ENCODE results near the gene PCDH9. TPM values are rescaled to one million over a fixed set of nuclear protein-coding genes. Genes with fewer than 3 reads are reported as not detected.

PCDH9 gene
- total RNA-seq, 4 donors from 2014 or later = 0.37 to 2.4 (median 1.5) TPM

- Histone ChIP-seq H3K4me3 (no peak overlapping the region), H3K9me3 (no peaks in the 10 kb centered on the region), H3K27ac (no peak overlapping the region), H3K36me3 (no peaks in the 10 kb centered on the region), H3K27me3 (no peaks in the 10 kb centered on the region), H3K4me1 (no peaks in the 10 kb centered on the region)
- intact Hi-C loops (cut with DNase I; ENCODE audit: low total_unique reads) = no loop called here
- DNase-seq = no peak
- WGBS, 2 donors (ENCODE audit: low coverage in 1 of 2) = 76 to 100% methylated on average over 3 to 7 of the region's 7 CpGs
- TF ChIP-seq EP300 (IDR thresholded peaks at IDR 0.05; ENCODE audit: low read depth) (no peak), CTCF (IDR thresholded peaks at IDR 0.05) (no peak), POLR2A (IDR thresholded peaks at IDR 0.05) (no peak), POLR2AphosphoS5 (IDR thresholded peaks at IDR 0.05) (no peak)
- in situ Hi-C loops (cut with MboI; ENCODE audit: low pct_ligation_motif_present in 1 of 4, low pct_unique_long_range_greater_than_20kb in 1 of 4, low sequenced_read_pairs in 3 of 4) = no loop called here
Observed at GRCh38 chr13:67156723-67157060, 73.4 kb downstream of the PCDH9 start.

GRCh38 chr13:67155898-67156722 is 74.0 kb downstream of the PCDH9 start:
- WGBS, 2 donors (ENCODE audit: low coverage in 1 of 2) = 83 to 89% methylated on average over 9 to 24 of the region's 24 CpGs
- no peaks in the 10 kb centered on the region for H3K9me3 ChIP-seq

GRCh38 chr13:67152085-67152484 is 78.1 kb downstream of the PCDH9 start:
- in situ Hi-C loops (cut with MboI; ENCODE audit: low pct_ligation_motif_present in 1 of 4, low pct_unique_long_range_greater_than_20kb in 1 of 4, low sequenced_read_pairs in 3 of 4) = no loop called here
- intact Hi-C loops (cut with DNase I; ENCODE audit: low total_unique reads) = no loop called here
- Histone ChIP-seq H3K4me1 (peaks cover 0 to 13% (median 0%) of the 10 kb centered on the region in 4 donors), H3K4me3 (no peak overlapping the region), H3K36me3 (no peaks in the 10 kb centered on the region), H3K27me3 (no peaks in the 10 kb centered on the region), H3K9me3 (no peaks in the 10 kb centered on the region), H3K27ac (no peak overlapping the region)
- 78 to 82% methylated on average over 2 of the region's 2 CpGs for WGBS, 2 donors (ENCODE audit: low coverage in 1 of 2)
- no peak for DNase-seq
- TF ChIP-seq POLR2AphosphoS5 (IDR thresholded peaks at IDR 0.05) = no peak
- no peak for TF ChIP-seq EP300 (IDR thresholded peaks at IDR 0.05; ENCODE audit: low read depth)
- no peak for TF ChIP-seq CTCF (IDR thresholded peaks at IDR 0.05)
- TF ChIP-seq POLR2A (IDR thresholded peaks at IDR 0.05) = no peak

More at GRCh38 chr13:67155898-67156722, 74.0 kb downstream of the PCDH9 start:
- intact Hi-C loops (cut with DNase I; ENCODE audit: low total_unique reads) (no loop called here), in situ Hi-C loops (cut with MboI; ENCODE audit: low pct_ligation_motif_present in 1 of 4, low pct_unique_long_range_greater_than_20kb in 1 of 4, low sequenced_read_pairs in 3 of 4) (no loop called here)
- Histone ChIP-seq H3K4me3 (no peak overlapping the region), H3K27ac (no peak overlapping the region), H3K27me3 (no peaks in the 10 kb centered on the region), H3K4me1 (no peaks in the 10 kb centered on the region), H3K36me3 (no peaks in the 10 kb centered on the region)
- no peak for TF ChIP-seq EP300 (IDR thresholded peaks at IDR 0.05; ENCODE audit: low read depth)
- no peak for DNase-seq

GRCh38 chr13:67151652-67152051 is 78.5 kb downstream of the PCDH9 start:
- H3K9me3 ChIP-seq = no peaks in the 10 kb centered on the region
- no peak for DNase-seq
- no peak for TF ChIP-seq CTCF (IDR thresholded peaks at IDR 0.05)
- no peak for TF ChIP-seq EP300 (IDR thresholded peaks at IDR 0.05; ENCODE audit: low read depth)
- no peak for TF ChIP-seq POLR2A (IDR thresholded peaks at IDR 0.05)
- no peak for TF ChIP-seq POLR2AphosphoS5 (IDR thresholded peaks at IDR 0.05)
- H3K36me3 ChIP-seq = no peaks in the 10 kb centered on the region
- H3K4me3 ChIP-seq = no peak overlapping the region
- H3K27me3 ChIP-seq = no peaks in the 10 kb centered on the region
- in situ Hi-C loops (cut with MboI; ENCODE audit: low pct_ligation_motif_present in 1 of 4, low pct_unique_long_range_greater_than_20kb in 1 of 4, low sequenced_read_pairs in 3 of 4) = no loop called here
- no peak overlapping the region for H3K27ac ChIP-seq
- H3K4me1 ChIP-seq = peaks cover 0 to 18% (median 2%) of the 10 kb centered on the region in 4 donors
- intact Hi-C loops (cut with DNase I; ENCODE audit: low total_unique reads) = no loop called here
